Astrocyte of the cerebellum (primary cell): Measurements from ENCODE around the gene TCEANC.
A peak's percentile ranks its signal among the peaks of the same experiment; 100 is the strongest.
"Not testable (repeated sequence)": the region's sequence is repeated elsewhere in the genome, so short reads cannot be mapped to it uniquely, and the experiment has no call there.

Experiments
- DNase-seq: peaks from one replicate; pipeline ENCODE4 v3.0.0-alpha.2; 2011; ENCODE audit warnings: low read depth
- H3K4me3 ChIP-seq: 2 replicates; pipeline ENCODE4 v1.5.1; 2011; ENCODE audit warnings: mild to moderate bottlenecking, low read depth, low read length, moderate library complexity
- in situ Hi-C: cut with HindIII; loops from 2 replicates; pipeline ENCODE4 v1.10.0; 2017; ENCODE audit warnings: low sequenced_read_pairs
- TF ChIP-seq, protein P1 (sequence below): IDR thresholded peaks from 2 replicates; pipeline ENCODE4 v1.5.1; 2012; ENCODE audit warnings: low read length, low read depth, moderate library complexity, mild to moderate bottlenecking; ENCODE audit errors: missing control alignments

TCEANC gene

GRCh38 chrX:13646154-13646549 is 6.8 kb upstream of the TCEANC start:
- H3K4me3 ChIP-seq: no peak overlapping the region
- TF ChIP-seq, protein P1, sequence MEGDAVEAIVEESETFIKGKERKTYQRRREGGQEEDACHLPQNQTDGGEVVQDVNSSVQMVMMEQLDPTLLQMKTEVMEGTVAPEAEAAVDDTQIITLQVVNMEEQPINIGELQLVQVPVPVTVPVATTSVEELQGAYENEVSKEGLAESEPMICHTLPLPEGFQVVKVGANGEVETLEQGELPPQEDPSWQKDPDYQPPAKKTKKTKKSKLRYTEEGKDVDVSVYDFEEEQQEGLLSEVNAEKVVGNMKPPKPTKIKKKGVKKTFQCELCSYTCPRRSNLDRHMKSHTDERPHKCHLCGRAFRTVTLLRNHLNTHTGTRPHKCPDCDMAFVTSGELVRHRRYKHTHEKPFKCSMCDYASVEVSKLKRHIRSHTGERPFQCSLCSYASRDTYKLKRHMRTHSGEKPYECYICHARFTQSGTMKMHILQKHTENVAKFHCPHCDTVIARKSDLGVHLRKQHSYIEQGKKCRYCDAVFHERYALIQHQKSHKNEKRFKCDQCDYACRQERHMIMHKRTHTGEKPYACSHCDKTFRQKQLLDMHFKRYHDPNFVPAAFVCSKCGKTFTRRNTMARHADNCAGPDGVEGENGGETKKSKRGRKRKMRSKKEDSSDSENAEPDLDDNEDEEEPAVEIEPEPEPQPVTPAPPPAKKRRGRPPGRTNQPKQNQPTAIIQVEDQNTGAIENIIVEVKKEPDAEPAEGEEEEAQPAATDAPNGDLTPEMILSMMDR: peak; percentile 72
- no peak for DNase-seq
- in situ Hi-C loops: no loop called here

GRCh38 chrX:13647709-13648212 is 5.2 kb upstream of the TCEANC start:
- in situ Hi-C loops: no loop called here
- H3K4me3 ChIP-seq: no peak overlapping the region
- TF ChIP-seq, protein P1: no peak
- DNase-seq: no peak

- DNase-seq, in situ Hi-C loops, H3K4me3 ChIP-seq: not testable (repeated sequence)
These were observed 4.6 kb upstream of the TCEANC start for GRCh38 chrX:13648336-13648735.

- DNase-seq: no peak
- no peak overlapping the region for H3K4me3 ChIP-seq
- in situ Hi-C loops: no loop called here
- TF ChIP-seq, protein P1: no peak
These were observed 3.1 kb upstream of the TCEANC start for GRCh38 chrX:13649838-13650237.

DNA sequence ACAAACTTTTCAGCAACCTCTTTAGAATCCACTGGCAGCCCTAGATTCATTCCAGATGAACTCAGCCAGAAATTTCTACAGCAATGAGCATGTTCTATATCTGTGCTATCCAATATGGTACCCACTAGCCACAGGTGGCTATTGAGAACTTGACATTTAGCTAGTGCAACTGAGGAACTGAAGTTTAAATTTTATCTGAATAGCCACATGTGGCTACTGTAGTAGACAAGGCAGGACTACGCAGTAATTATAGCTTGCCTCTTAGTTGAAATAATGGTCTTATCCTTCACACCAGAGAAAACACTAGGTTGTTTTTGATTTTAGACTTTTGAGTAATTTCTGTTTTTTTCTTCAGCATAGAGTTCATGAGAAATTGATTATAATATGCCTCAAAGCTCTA is 2.6 kb upstream of the TCEANC start:
- no peak overlapping the region for H3K4me3 ChIP-seq
- DNase-seq: no peak
- TF ChIP-seq, protein P1: no peak
- in situ Hi-C loops: no loop called here

DNA sequence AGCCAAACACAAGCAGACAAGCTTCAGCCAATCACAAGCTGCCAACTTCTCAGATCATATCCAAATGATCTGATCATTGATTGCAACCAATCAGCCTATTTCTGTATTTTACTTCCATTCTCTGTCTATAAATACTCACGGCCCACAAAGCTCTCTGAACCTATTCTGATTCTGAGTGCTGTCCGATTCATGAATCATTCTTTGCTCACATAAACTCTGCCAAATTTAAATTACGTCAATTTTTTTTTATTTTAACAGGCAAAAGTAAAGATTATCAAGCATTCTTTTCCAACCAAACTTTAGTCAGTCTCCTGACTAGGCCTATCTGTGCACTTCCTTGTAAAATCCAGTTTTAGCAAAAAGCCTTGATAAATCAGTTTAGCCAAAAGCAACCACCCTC is 1.8 kb upstream of the TCEANC start:
- TF ChIP-seq, protein P1: no peak
- in situ Hi-C loops: no loop called here
- DNase-seq: no peak
- H3K4me3 ChIP-seq: no peak overlapping the region

GRCh38 chrX:13652287-13652793 is 601 bp upstream of the TCEANC start:
- H3K4me3 ChIP-seq: peak overlapping the region; percentile 69
- TF ChIP-seq, protein P1: no peak
- peak; percentile 66 for DNase-seq
- in situ Hi-C loops: no loop called here
